Ascending aorta (tissue), 2 donors: ENCODE measurements around the gene OLAH. TPM values are rescaled to one million over a fixed set of nuclear protein-coding genes. Genes with fewer than 3 reads are reported as not detected.
A peak's percentile ranks its signal among the peaks of the same experiment; 100 is the strongest.

Source experiments
- DNase-seq, 2 donors: peaks; one replicate each; pipeline ENCODE4 v3.0.0-alpha.2; 2019; ENCODE audit warnings: low spot score in 2 of 2
- H3K27ac ChIP-seq, 2 donors: fragments of 200-600 bp; sonication (generic); one replicate each; pipeline ENCODE4 v1.5.1; 2016 to 2017; ENCODE audit warnings: mild to moderate bottlenecking in 1 of 2
- H3K27me3 ChIP-seq: fragments of 200-600 bp; sonication (generic); one replicate; pipeline ENCODE4 v1.5.1; 2017
- H3K36me3 ChIP-seq, 2 donors: fragments of 200-600 bp; sonication (generic); one replicate each; pipeline ENCODE4 v1.5.1; 2016
- H3K4me1 ChIP-seq, 2 donors: fragments of 200-600 bp; sonication (generic); one replicate each; pipeline ENCODE4 v1.5.1; 2016 to 2017; ENCODE audit warnings: mild to moderate bottlenecking in 1 of 2
- H3K4me3 ChIP-seq, 2 donors: fragments of 200-600 bp; sonication (generic); one replicate each; pipeline ENCODE4 v1.5.1; 2016 to 2017; ENCODE audit warnings: mild to moderate bottlenecking in 1 of 2
- H3K9me3 ChIP-seq, 2 donors: fragments of 200-600 bp; sonication (generic); one replicate each; pipeline ENCODE4 v1.5.1; 2016
- intact Hi-C: fragments of 100-400 bp; cut with DNase I; formaldehyde crosslinking; loops from one replicate; pipeline ENCODE4 v1.15.1; 2023
- total RNA-seq: library from RNA; depleted of rRNA; stranded (reverse); fragments of >200 nt; gene quantifications from one replicate; pipeline ENCODE4 v1.1.0, GENCODE V29; 2016
- TF ChIP-seq, protein P1 (sequence below), 3 experiments: fragments of 200-600 bp in 2 of 3; fragments of 450-650 bp in 1 of 3; sonication (generic) in 2 of 3; IDR thresholded peaks; one replicate each; pipeline ENCODE4 v1.5.1; 2016 to 2019; ENCODE audit warnings: antibody characterized with exemption in 3 of 3, mild to moderate bottlenecking in 1 of 3, moderate library complexity in 1 of 3

The OLAH gene
- total RNA-seq, 1 donor from 2014 or later = 3.7 TPM

DNA sequence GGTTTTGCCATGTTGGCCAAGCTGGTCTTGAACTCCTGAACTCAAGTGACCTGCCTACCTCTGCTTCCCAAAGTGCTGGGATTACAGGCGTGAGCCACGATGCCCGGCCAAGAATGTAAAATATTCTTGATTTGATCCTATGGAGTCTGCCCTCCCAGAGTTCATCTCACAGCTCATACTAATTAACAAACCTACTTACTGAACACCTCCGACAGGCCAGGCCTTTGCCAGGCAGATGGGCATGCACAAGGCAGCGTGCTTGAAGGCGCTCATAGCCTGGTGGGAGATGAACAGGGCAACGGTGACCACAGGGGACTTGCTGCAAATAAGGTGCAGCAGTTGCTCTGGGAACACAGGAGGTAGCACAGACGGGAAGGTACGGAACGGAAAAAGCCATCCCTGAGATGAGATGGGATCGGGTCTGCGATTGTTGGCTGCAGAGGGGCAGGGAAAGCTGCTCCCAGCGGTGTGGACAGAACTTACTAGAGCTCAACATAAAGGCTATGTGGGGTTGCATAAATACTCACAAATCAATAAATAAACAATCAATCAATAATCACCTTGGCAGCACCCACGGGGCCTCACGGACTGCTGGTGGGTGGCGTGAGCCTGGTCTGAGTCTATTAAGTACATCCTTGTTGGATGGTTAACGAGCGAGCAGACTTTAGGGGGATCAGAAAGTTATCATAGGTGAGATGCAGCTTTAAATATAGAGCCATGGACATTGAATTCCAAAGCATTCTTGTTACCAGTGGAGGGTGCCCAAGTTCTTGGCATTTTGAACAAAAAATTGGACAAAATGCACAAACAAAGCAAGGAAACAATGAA, 40.1 kb downstream of the OLAH start:
- Histone ChIP-seq H3K9me3 (no peaks in the 10 kb centered on the region), H3K4me1 (peaks cover 3 to 8% of the 10 kb centered on the region in 2 donors), H3K36me3 (no peaks in the 10 kb centered on the region), H3K27ac (peak overlapping the region; percentile 13 to 27), H3K4me3 (peak overlapping the region; percentile 43 to 61), H3K27me3 (no peaks in the 10 kb centered on the region)
- no peak for DNase-seq
- intact Hi-C loops = no loop called here
- TF ChIP-seq, protein P1, sequence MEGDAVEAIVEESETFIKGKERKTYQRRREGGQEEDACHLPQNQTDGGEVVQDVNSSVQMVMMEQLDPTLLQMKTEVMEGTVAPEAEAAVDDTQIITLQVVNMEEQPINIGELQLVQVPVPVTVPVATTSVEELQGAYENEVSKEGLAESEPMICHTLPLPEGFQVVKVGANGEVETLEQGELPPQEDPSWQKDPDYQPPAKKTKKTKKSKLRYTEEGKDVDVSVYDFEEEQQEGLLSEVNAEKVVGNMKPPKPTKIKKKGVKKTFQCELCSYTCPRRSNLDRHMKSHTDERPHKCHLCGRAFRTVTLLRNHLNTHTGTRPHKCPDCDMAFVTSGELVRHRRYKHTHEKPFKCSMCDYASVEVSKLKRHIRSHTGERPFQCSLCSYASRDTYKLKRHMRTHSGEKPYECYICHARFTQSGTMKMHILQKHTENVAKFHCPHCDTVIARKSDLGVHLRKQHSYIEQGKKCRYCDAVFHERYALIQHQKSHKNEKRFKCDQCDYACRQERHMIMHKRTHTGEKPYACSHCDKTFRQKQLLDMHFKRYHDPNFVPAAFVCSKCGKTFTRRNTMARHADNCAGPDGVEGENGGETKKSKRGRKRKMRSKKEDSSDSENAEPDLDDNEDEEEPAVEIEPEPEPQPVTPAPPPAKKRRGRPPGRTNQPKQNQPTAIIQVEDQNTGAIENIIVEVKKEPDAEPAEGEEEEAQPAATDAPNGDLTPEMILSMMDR (IDR thresholded peaks at IDR 0.05) = no peak

DNA sequence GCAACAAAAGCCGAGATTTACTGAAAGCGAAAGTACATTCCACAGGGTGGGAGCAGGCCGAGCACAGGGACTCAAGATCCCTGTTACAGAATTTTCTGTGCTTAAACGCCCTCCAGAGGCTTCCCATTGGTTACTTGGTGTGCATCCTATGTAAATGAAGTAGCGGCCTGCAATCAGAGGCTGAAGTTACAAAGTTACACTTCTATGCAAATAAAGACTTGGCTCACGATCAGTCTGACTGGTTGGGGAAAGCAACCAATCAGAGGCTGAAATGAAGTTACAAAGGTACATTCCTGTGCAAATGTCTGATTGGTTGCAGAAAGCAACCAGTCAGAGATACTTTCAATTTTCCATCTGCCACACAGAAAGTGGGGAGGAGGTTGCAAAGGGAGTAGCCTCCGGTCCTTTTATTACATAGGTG, 40.8 kb downstream of the OLAH start:
- Histone ChIP-seq H3K4me1 (peaks cover 3 to 11% of the 10 kb centered on the region in 2 donors), H3K27me3 (no peaks in the 10 kb centered on the region), H3K4me3 (peak overlapping the region; percentile 43 to 61), H3K36me3 (no peaks in the 10 kb centered on the region), H3K9me3 (no peaks in the 10 kb centered on the region), H3K27ac (peak overlapping the region; percentile 13 to 27)
- DNase-seq = peak in 1 of 2 donors; percentile 75
- intact Hi-C loops = no loop called here
- TF ChIP-seq, protein P1 (IDR thresholded peaks at IDR 0.05) = peak in 1 of 3 experiments; percentile 16

DNA sequence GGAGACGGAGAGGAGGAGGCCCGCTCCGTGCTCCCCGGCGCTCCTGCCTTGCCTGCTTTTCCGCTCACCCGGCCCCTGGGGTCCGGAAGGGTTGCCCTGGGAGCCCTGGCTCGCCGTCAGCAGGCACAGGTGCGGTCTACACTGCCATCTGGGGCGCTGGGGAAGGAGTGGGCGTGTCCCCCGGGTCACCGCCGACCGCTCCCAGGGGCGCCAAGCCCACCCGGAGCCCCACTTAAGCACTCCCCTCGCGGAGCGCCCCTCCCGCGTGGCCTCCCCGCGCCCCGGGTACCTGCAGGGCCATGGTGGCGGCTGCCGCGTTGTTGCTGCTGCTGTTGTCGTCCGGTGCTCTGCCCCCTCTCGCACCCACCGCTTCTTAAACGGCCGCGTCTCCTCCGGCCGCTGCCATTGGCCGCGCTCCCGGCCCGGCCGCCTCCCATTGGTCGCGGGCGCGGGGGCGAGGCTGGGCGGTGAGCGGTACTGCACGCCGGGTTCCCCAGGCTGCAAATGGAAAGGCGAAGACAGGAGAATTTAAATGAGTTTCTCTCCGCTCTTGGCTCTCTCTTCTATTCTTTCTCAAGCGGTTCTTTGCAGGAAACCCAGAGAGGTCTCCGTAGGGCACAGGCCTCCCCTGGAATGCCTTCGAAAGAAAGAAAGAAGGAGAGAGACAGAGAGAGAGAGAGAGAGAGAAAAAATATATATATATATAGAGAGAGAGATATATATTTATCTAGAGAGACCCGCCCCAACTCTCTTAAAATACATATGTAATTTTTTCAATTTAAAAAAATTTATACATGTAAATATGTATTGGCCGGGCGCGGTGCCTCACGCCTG, 44.9 kb downstream of the OLAH start, which contains the start of gene ACBD7:
Gene ACBD7, minus strand, starts transcription at position 349 of the 834 bp plus-strand sequence. Its CDS starts 48 bp downstream, at position 301.
- peak within 1 kb of the TSS; percentile 53 to 68 for H3K4me3 ChIP-seq
- no peak within 1 kb of the TSS for H3K27ac ChIP-seq
- intact Hi-C loops = loop anchor here (1.0 kb wide), 1 partner anchor 9 kb away; the partner anchor contains the start of gene RPP38
- no peaks in the 10 kb centered on the region for H3K9me3 ChIP-seq
- peaks cover 3 to 11% of the 10 kb centered on the region in 2 donors for H3K4me1 ChIP-seq
- H3K27me3 ChIP-seq = no peaks in the 10 kb centered on the region
- peak in 1 of 2 donors; percentile 89 for DNase-seq
- no peaks in the 10 kb centered on the region for H3K36me3 ChIP-seq
- TF ChIP-seq, protein P1 (IDR thresholded peaks at IDR 0.05) = peak; percentile 37 to 63 (median 47)

DNA sequence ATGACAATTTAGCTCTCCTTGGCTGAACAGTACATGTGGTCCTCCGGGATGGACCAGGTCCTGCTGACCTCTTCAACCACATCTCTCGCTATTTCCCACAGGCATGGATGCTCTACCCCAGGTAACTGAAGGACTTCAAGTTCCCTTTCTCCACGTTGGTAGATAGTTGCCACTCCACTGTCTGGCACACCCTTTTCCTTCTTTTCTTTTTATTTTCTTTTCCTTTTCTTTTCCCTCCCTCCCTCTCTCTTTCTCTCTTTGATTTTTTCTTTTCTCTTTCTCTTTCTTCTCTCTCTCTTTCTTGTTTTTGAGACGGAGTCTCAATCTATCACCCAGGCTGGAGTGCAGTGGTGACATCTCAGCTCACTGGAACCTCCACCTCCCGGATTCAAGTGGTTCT, 47.7 kb downstream of the OLAH start:
- Histone ChIP-seq H3K27me3 (no peaks in the 10 kb centered on the region), H3K4me1 (peaks cover 3 to 10% of the 10 kb centered on the region in 2 donors), H3K27ac (no peak overlapping the region), H3K36me3 (no peaks in the 10 kb centered on the region), H3K9me3 (no peaks in the 10 kb centered on the region), H3K4me3 (no peak overlapping the region)
- TF ChIP-seq, protein P1 (IDR thresholded peaks at IDR 0.05) = no peak
- intact Hi-C loops = no loop called here
- DNase-seq = no peak

DNA sequence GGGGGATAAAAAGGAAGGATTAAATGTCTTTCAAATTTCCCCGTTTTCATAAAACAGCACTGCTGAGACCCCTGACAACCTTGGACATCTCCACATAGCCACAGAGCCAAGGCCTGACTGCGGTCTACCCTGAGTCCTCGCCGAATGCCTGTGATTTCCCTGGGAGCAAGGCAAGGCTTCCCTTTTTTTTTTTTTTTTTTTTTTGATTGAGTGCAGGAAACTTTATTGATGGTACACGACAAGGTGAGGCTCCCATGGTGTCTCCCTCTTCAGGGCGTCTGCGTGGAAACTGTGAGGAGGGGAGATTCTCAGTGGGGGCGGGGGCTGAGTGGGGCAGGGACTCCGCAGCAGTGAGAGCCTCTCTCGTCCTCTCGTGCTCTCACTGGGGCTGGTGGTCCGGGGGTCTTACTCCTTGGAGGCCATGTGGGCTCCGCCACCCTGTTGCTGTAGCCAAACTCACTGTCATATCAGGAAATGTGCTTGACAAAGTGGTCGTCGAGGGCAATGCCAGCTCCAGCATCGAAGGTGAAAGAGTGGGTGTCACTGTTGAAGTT, 49.2 kb downstream of the OLAH start:
- H3K27ac ChIP-seq = no peak overlapping the region
- H3K4me1 ChIP-seq = peaks cover 3 to 13% of the 10 kb centered on the region in 2 donors
- no peaks in the 10 kb centered on the region for H3K36me3 ChIP-seq
- intact Hi-C loops = no loop called here
- H3K27me3 ChIP-seq = no peaks in the 10 kb centered on the region
- TF ChIP-seq, protein P1 (IDR thresholded peaks at IDR 0.05) = no peak
- no peak overlapping the region for H3K4me3 ChIP-seq
- DNase-seq = no peak
- no peaks in the 10 kb centered on the region for H3K9me3 ChIP-seq
